Endothelial cell of umbilical vein (primary cell): Measurements from ENCODE around the gene HSCB. TPM values are rescaled to one million over a fixed set of nuclear protein-coding genes. Genes with fewer than 3 reads are reported as not detected.

Experiments used
- BruUV-seq: library from RNA; stranded (reverse); fragments of 400-500 nt; replicated peaks from 2 replicates; lab custom pipeline; 2021; lab: Mats Ljungman, UMichigan
- CTCF ChIA-PET: fragments of 300-600, 350-600 bp; sonication (Branson Sonifier 250); formaldehyde crosslinking; loops from one replicate; lab custom pipeline; 2021; ENCODE audit warnings: antibody characterized with exemption, inconsistent platforms; lab: Charles Lee
- POLR2A ChIA-PET: fragments of 300-600, 350-600 bp; sonication (Branson Sonifier 250); formaldehyde crosslinking; loops from one replicate; lab custom pipeline; 2021; ENCODE audit warnings: antibody characterized with exemption, inconsistent platforms; lab: Charles Lee
- DNase-seq: peaks from one replicate; pipeline ENCODE4 v3.0.0-alpha.2; 2011; ENCODE audit warnings: low read depth, low spot score
- FAIRE-seq: peaks from 2 replicates; lab custom pipeline; 2011; peaks lifted over from hg19 to GRCh38; lab: Jason Lieb, UNC
- H2AFZ ChIP-seq: 2 replicates; pipeline ENCODE4 v1.6.0; 2012; ENCODE audit warnings: low read depth, low read length, control low read depth, inconsistent platforms
- H3K27ac ChIP-seq: 2 replicates; pipeline ENCODE4 v1.5.1; 2011; ENCODE audit warnings: low read depth, mild to moderate bottlenecking, control low read depth, low read length, moderate library complexity; ENCODE audit not compliant: insufficient read depth
- H3K27me3 ChIP-seq, 2 experiments: 2 replicates each; pipeline versions ENCODE4 v1.6.0 to v1.6.1; 2011; ENCODE audit warnings: low read length in 2 of 2, mixed read lengths in 1 of 2; ENCODE audit not compliant: control insufficient read depth in 2 of 2, insufficient read depth in 2 of 2
- H3K36me3 ChIP-seq, 2 experiments: 2 replicates in 1 of 2; 3 replicates in 1 of 2; pipeline ENCODE4 v1.5.1; 2011; ENCODE audit warnings: low read length in 2 of 2, mild to moderate bottlenecking in 1 of 2, moderate library complexity in 1 of 2; ENCODE audit not compliant: control insufficient read depth in 2 of 2, insufficient read depth in 2 of 2; ENCODE audit errors: extremely low read depth in 1 of 2
- H3K4me1 ChIP-seq: 3 replicates; pipeline ENCODE4 v1.5.1; 2011; ENCODE audit warnings: mild to moderate bottlenecking, low read length; ENCODE audit not compliant: control insufficient read depth, insufficient read depth; ENCODE audit errors: extremely low read depth
- H3K4me2 ChIP-seq: 2 replicates; pipeline ENCODE4 v1.6.1; 2011; ENCODE audit warnings: low read length, control low read depth, mixed read lengths; ENCODE audit not compliant: insufficient read depth
- H3K4me3 ChIP-seq, 3 experiments: fragments of 200-600 bp in 1 of 3; sonication (generic), shearing (Covaris generic) in 1 of 3; replicated peaks in 1 of 3; 2 replicates each; pipeline ENCODE4 v1.5.1; 2011 to 2016; ENCODE audit warnings: control low read depth in 3 of 3, low read length in 3 of 3, mild to moderate bottlenecking in 2 of 3, inconsistent platforms in 1 of 3, low read depth in 1 of 3, moderate library complexity in 1 of 3; ENCODE audit not compliant: insufficient read depth in 1 of 3
- H3K79me2 ChIP-seq: 2 replicates; pipeline ENCODE4 v1.6.0; 2012; ENCODE audit warnings: low read length, inconsistent platforms; ENCODE audit not compliant: control insufficient read depth, insufficient read depth
- H3K9ac ChIP-seq: replicated peaks from 2 replicates; pipeline ENCODE3; 2011; ENCODE audit warnings: low read length, control low read depth; ENCODE audit not compliant: insufficient read depth; ENCODE audit errors: extremely low read depth
- H3K9me1 ChIP-seq: replicated peaks from 3 replicates; pipeline ENCODE4 v1.6.0; 2011; ENCODE audit warnings: mild to moderate bottlenecking, low read length; ENCODE audit not compliant: control insufficient read depth, insufficient read depth; ENCODE audit errors: extremely low read depth
- H3K9me3 ChIP-seq: replicated peaks from 2 replicates; pipeline ENCODE4 v1.5.1; 2012; ENCODE audit warnings: low read length, inconsistent platforms; ENCODE audit not compliant: control insufficient read depth, insufficient read depth
- H4K20me1 ChIP-seq: replicated peaks from 2 replicates; pipeline ENCODE3; 2011; ENCODE audit warnings: mild to moderate bottlenecking, low read length; ENCODE audit not compliant: control insufficient read depth, insufficient read depth; ENCODE audit errors: extremely low read depth
- CTCF ChIP-seq, 2 donors: IDR thresholded peaks; 1 replicate in 1 of 2; 2 replicates in 1 of 2; pipeline ENCODE4 v1.5.1; 2011; ENCODE audit warnings: low read length in 2 of 2, mild to moderate bottlenecking in 2 of 2, moderate library complexity in 2 of 2, control low read depth in 1 of 2, inconsistent platforms in 1 of 2, low read depth in 1 of 2; ENCODE audit not compliant: insufficient read depth in 1 of 2; ENCODE audit errors: extremely low read depth in 1 of 2
- GATA2 ChIP-seq: IDR thresholded peaks from 2 replicates; pipeline ENCODE4 v1.7.0; 2011; ENCODE audit warnings: low read depth, mild to moderate bottlenecking, moderate library complexity, mixed read lengths, low read length; ENCODE audit not compliant: insufficient read length, insufficient read depth
- POLR2A ChIP-seq: IDR thresholded peaks from 2 replicates; pipeline ENCODE4 v1.6.1; 2012; ENCODE audit warnings: low read depth, mild to moderate bottlenecking, control low read depth, low read length
- dilution Hi-C: fragments of 300-500 bp; cut with MboI; formaldehyde crosslinking; loops from one replicate; pipeline ENCODE4 v1.15.0; 2019; ENCODE audit warnings: low sequenced_read_pairs; ENCODE audit not compliant: extremely low pct_ligation_motif_present
- intact Hi-C: fragments of 100-400 bp; cut with micrococcal nuclease; formaldehyde crosslinking; loops from one replicate; pipeline ENCODE4 v1.10.0; 2022
- polyA plus RNA-seq, 4 experiments: library from polyadenylated mRNA; depleted of rRNA in 3 of 4; stranded (reverse) in 3 of 4; unstranded in 1 of 4; fragments of >200 nt; gene quantifications; 2 replicates each; pipeline versions ENCODE4 v1.2.1 to v1.2.3, GENCODE V29; 2011 to 2012; ENCODE audit warnings: missing spikeins in 1 of 4
- total RNA-seq: library from RNA; stranded (reverse); gene quantifications from 2 replicates; pipeline ENCODE4 v1.2.3, GENCODE V29; 2021

The HSCB gene
- total and polyA plus RNA-seq, 2 donors (not counting 3 experiments of a cell fraction or from before 2014, with no cell fraction given) = 18.4 to 20.3 TPM

- H3K4me3 ChIP-seq = no peak overlapping the region
- H3K27ac ChIP-seq = no peak overlapping the region
- H3K9me3 ChIP-seq = no peaks in the 10 kb centered on the region
- no peaks in the 10 kb centered on the region for H3K27me3 ChIP-seq
- H3K9ac ChIP-seq = no peak overlapping the region
- intact Hi-C loops (no loop called here), dilution Hi-C loops (no loop called here)
- no peaks in the 10 kb centered on the region for H3K9me1 ChIP-seq
- H3K79me2 ChIP-seq = peaks cover 63% of the 10 kb centered on the region
- no peak for DNase-seq
- peaks cover 16% of the 10 kb centered on the region for H3K4me1 ChIP-seq
- no TSS peak for BruUV-seq
- peaks cover 13% of the 10 kb centered on the region for H4K20me1 ChIP-seq
- H3K36me3 ChIP-seq = peaks cover 27 to 28% of the 10 kb centered on the region in 2 experiments
- ChIA-PET CTCF (interaction anchor here (1.3 to 2.0 kb wide), 3 partner anchors 32 to 245 kb away, joined by 5 read pairs; no protein-coding TSS in a partner anchor), POLR2A (no interaction called here)
- no peak overlapping the region for H3K4me2 ChIP-seq
- TF ChIP-seq GATA2 (no peak), POLR2A (peak; percentile 48), CTCF (IDR thresholded peaks at IDR 0.05; ENCODE audit: extremely low read depth in 1 of 2, insufficient read depth in 1 of 2, low read depth in 1 of 2, low read length in 2 of 2) (no peak)
- no peak overlapping the region for H2AFZ ChIP-seq
- no peak for FAIRE-seq
Observed at GRCh38 chr22:28795932-28796856, 54.4 kb downstream of the HSCB start.
